Activated CD4-positive, alpha-beta T cell treated with anti-CD3 and anti-CD28 coated beads for 4 hours (primary cell): ENCODE results near the gene PCDH9.
"Not testable (repeated sequence)": the region's sequence is repeated elsewhere in the genome, so short reads cannot be mapped to it uniquely, and the experiment has no call there.

ENCODE experiments used
- DNase-seq, 2 donors: peaks; one replicate each; pipeline ENCODE4 v3.0.0-alpha.2; 2020

The PCDH9 gene

DNA sequence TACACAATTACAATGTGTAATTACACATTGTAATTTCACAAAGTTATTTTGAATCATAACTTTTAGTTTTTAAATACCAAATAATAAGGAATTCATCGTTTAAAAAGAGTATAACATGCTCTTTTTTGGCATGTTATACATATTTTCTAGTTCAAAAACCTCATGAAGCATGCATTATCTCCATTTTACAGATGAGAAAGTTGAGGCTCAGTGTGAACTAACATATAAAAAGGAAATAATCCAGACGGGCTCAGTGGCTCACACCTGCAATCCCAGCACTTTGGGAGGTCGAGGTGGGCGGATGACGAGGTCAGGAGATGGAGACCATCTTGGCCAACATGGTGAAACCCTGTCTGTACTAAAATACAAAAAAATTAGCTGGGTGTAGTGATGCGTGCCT lies 107.9 kb downstream of the PCDH9 start:
- no peak for DNase-seq

DNA sequence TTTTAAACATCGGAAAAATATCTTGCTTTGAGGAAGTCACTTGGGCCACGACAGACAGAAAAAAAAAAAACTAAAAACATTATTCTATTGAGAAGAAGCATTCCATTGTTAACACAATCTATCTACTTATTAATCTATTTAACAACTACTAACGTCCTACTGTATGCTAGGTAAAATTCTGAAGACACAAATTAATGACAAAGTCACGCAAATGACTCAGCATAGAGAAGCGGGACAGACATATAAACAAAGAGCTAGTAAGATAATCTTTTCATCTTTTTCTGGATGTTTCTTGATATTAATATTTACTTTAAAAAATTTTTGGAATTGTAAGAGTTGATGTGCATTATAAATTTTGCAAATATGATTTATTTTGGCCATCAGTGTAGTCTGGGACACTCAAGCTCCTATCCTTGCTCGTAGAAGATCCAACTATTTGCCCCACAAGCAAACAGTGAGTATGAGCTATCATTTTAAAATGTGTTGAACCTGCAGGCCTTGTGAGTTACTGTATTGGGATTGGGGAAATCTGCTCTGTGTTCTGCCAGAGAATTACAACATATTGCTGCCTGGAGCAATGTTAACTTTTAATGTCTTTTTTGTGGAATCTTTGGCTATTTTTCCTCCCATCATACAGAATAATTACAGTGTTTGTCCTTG lies 109.1 kb downstream of the PCDH9 start:
- no peak for DNase-seq

DNA sequence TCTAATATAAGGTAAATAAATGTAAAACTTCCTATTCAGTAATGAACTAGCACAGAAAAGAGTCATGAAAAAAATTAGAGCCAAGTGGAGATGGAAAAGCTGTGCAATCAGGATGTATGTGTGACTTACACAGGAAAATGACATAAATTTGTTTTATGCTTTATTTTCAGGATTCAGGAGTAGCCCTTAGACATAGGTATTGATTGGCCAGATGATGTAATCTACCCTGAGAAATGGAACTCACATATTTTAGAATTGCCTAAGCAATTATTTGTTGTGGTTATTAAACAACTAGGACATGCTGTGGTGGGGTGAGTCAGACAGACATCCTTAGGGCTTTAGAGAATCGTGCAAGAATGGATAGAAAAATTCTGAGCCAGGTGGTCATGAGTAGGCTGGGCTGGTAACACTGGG lies 110.6 kb downstream of the PCDH9 start:
- DNase-seq = no peak

- no peak for DNase-seq
Observed at GRCh38 chr13:67118277-67118676, 111.9 kb downstream of the PCDH9 start.

DNA sequence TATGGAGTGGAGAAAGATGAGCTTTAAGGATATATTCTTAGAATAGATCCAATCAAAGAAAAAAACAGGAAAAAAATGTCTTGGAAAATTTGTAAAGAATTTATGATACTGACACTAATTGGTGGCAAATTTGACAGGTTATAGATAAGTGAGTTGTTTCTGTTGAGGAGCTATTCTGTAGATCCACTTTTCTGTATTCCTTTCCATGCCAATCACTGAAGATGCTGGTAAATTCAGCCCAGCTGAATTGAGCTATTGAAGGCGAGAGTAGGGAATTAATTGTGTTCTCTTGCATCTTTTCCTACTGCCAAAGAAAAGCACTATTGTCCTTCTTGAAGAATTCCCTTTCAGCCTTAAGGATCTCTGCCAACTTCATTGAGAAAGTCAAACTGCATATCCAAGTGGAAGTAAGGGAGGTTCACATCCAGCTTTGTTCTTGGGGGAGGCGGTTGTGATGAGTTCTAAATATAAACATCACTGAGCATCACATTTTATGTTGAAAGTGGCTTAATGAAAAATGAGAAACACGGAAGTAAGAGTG lies 113.1 kb downstream of the PCDH9 start:
- DNase-seq = no peak

- DNase-seq = no peak
Observed at GRCh38 chr13:67107979-67108378, 122.2 kb downstream of the PCDH9 start.

- DNase-seq = no peak
Observed at GRCh38 chr13:67106502-67107057, 123.6 kb downstream of the PCDH9 start.

GRCh38 chr13:67101730-67102467 lies 128.2 kb downstream of the PCDH9 start:
- DNase-seq = no peak

- no peak for DNase-seq
Observed at GRCh38 chr13:67100730-67101129, 129.4 kb downstream of the PCDH9 start.

GRCh38 chr13:67099494-67099893 lies 130.6 kb downstream of the PCDH9 start:
- no peak for DNase-seq

GRCh38 chr13:67097892-67098452 lies 132.2 kb downstream of the PCDH9 start:
- no peak for DNase-seq

DNA sequence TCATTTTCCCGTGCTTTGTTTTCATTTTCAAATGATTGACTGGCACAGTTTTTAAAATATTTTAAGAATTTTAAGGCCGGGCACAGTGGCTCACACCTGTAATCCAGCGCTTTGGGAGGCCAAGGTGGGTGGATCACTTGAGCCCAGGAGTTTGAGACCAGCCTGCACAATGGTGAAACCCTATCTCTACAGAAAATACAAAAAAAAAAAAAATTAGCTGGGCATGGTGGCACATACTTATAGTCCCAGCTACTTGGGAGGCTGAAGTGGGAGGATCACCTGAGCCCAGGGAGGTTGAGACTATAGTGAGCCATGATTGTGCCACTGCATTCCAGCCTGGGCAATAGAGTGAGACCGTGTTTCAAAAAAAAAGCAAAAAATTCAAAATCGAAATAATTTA lies 133.2 kb downstream of the PCDH9 start:
- DNase-seq = not testable (repeated sequence)

DNA sequence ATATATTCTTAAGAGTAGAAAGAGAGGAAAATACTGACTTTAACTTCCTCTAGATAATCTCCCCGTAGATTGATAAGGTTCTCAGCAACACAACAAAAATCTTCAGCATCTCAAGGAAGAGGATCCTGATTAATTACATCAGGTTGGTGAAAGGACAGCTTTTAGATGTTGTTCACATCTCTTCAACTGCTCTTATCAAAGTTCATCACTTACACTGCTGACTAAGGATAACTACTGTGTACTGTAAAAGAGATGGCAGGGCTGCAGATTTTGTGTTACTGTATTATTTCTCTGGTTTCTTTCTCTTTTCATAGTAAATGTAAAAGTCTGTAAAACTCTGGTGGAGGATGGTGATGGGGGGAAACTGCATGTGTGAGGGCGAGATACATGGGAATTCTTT lies 133.7 kb downstream of the PCDH9 start:
- no peak for DNase-seq

GRCh38 chr13:67095621-67096020 lies 134.5 kb downstream of the PCDH9 start:
- DNase-seq = no peak

DNA sequence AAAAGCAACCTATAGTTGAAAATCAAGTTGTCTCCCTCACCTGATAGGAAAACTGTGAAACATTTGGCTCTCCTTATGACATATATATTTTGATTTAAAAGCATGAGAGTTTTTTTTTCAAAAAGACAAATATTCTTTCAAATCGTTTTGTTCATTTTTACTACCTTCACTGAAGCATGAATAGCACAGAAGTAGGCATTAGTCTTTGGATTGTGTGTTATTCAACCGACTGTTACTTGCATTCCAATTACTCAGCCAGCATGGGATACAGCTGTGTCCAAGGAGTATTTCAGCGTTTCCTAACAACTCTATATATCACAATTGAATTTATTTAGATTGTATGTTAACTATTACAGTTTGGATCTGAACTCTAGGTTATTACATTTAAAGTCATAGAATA lies 135.2 kb downstream of the PCDH9 start:
- DNase-seq = no peak

DNA sequence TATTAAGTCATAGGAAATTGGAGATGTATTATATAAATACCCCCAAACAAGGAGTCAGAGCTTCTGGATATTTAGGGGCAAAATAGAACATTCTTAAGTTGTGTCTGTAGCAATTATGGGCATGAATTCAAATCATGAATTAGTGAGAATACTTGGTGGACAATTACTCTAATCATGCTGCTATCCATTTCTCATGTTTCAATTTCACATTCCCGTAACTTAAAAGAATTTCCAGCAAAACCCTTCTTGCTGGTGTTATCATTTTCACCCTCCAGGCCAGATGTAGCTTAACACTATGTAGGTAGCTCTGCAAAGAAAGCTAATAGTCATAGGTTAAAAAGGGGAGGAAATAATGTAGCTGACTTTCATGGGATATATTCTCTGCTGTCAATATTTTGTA lies 136.1 kb downstream of the PCDH9 start:
- no peak for DNase-seq

DNA sequence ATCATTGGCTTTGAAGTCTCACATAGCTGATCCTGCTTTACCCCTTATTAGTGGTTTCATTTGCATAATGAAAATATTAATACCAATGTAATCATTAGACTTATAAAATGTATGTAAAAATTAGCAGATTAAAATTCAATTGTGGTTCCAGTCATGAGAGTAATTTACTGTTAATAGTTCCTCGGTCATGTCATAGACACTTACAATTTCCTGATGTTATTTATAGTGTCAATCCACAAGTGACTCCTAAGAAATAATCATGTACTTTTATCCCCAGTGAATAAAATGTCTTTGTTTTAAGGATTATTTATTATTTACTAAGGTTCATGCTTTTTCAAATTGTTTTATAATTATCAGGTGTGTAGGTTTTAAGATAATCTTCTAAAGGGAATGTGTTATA lies 138.5 kb downstream of the PCDH9 start:
- DNase-seq = no peak

GRCh38 chr13:67090856-67091255 lies 139.3 kb downstream of the PCDH9 start:
- DNase-seq = no peak

DNA sequence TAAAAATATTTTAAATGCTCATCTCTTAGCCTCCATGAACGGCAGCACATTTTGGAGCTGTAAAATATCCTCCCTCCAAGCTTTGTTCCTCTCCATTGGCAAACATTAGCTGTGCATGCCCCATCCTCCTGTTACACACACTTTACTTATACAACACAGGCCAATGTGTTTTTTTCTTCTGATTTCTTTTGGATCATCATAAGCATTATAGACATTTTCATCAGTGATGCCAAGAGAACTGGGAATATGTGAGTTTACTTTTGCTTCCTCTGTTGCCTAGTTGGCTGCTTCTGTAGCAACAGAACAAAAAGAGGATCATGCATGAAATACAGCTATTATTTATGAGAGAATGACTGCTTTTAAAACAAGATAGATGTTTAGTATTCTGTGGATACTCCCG lies 142.6 kb downstream of the PCDH9 start:
- no peak for DNase-seq

GRCh38 chr13:67086260-67086659 lies 143.9 kb downstream of the PCDH9 start:
- no peak for DNase-seq

- DNase-seq = no peak
Observed at GRCh38 chr13:67084066-67084465, 146.1 kb downstream of the PCDH9 start.

DNA sequence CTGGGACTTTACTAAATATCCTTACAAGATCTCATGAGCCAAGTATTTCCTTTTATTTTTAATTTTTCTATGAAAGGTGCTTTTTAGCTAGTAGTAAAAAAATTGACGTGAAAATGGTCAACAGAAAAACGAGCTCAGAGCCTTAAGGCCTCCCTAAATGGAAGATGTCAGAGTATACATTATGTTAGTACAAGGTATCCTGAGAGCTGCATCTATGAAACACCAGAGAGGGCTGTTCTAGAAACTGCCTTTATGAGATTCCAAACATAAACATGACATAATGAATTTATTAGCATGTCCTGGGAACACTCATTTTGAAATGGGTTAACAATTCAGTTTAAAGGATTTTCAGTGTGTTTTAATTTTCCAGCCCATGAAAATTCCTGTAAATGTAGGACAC lies 146.6 kb downstream of the PCDH9 start:
- no peak for DNase-seq

DNA sequence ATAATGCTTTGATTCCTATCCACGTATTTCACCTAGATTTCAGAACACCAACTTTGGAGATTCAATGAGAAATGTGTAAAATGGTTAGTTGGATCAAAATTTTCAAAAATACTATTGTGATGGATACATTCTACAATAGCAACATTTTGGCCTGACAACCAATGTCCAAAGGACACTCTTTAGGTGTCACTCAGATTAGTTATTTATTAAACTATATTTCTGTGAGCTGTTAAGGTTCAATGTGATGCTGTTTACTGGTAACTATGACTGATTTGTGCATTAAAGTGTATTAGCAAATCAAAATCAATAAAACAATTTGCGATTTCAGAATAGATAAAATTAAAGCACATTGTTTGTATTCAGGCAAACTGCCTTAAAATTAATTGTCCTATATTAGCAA lies 149.8 kb downstream of the PCDH9 start:
- DNase-seq = no peak

DNA sequence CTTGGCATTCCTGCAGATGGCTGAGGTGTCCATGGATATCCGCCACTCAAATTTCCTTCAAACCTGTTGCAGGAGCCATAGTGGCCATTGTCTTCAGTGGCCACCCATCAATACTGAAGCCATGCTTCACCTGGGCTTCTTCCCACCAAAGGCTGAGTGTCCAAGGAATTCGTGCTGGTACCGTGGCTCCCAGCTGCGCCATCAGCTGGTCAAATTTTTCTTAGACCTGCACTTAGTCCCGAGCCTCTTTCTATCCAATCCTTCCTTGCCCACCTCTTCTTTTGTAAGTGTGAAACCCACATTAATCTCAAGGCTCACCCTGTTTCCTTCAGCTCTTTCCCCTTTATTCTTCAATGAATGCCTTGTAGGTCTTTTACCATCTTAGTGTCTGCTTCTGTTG lies 152.1 kb downstream of the PCDH9 start:
- no peak for DNase-seq
